Neuronal stem cell (in vitro differentiated cells): ENCODE results near the gene SMIM28.
"Not testable (repeated sequence)": the region's sequence is repeated elsewhere in the genome, so short reads cannot be mapped to it uniquely, and the experiment has no call there.

Source experiments
- DNase-seq: peaks from one replicate; pipeline ENCODE4 v3.0.0-alpha.2; 2013; ENCODE audit warnings: low spot score
- H2AFZ ChIP-seq: one replicate; pipeline ENCODE4 v1.6.1; 2013; ENCODE audit warnings: mild to moderate bottlenecking, low read length, inconsistent platforms
- H2AK5ac ChIP-seq: 2 replicates; pipeline ENCODE4 v1.6.1; 2013; ENCODE audit warnings: low read depth, mild to moderate bottlenecking, inconsistent platforms, low read length, moderate library complexity, mixed read lengths
- H2BK120ac ChIP-seq: 2 replicates; pipeline ENCODE4 v1.6.1; 2013; ENCODE audit warnings: low read depth, mild to moderate bottlenecking, inconsistent platforms, low read length, moderate library complexity, mixed read lengths
- H2BK12ac ChIP-seq: one replicate; pipeline ENCODE4 v1.6.1; 2013; ENCODE audit warnings: low read length, inconsistent platforms
- H2BK15ac ChIP-seq: 2 replicates; pipeline ENCODE4 v1.6.1; 2013; ENCODE audit warnings: mild to moderate bottlenecking, low read length, inconsistent platforms, mixed read lengths
- H2BK5ac ChIP-seq: one replicate; pipeline ENCODE4 v1.6.1; 2013; ENCODE audit warnings: inconsistent platforms, mild to moderate bottlenecking, low read length, moderate library complexity
- H3K14ac ChIP-seq: one replicate; pipeline ENCODE4 v1.6.1; 2013; ENCODE audit warnings: low read length, inconsistent platforms
- H3K18ac ChIP-seq: 2 replicates; pipeline ENCODE4 v1.6.1; 2013; ENCODE audit warnings: low read length, inconsistent platforms
- H3K23ac ChIP-seq: 2 replicates; pipeline ENCODE4 v1.6.1; 2013; ENCODE audit warnings: low read depth, mild to moderate bottlenecking, mixed read lengths, low read length, inconsistent platforms; ENCODE audit not compliant: poor library complexity
- H3K27ac ChIP-seq: replicated peaks from 3 replicates; pipeline ENCODE4 v1.5.1; 2013; ENCODE audit warnings: low read length, inconsistent platforms
- H3K27me3 ChIP-seq, 3 experiments: 2 replicates each; pipeline ENCODE4 v1.6.1; 2013; ENCODE audit warnings: low read length in 3 of 3, mild to moderate bottlenecking in 2 of 3, inconsistent platforms in 1 of 3, low read depth in 1 of 3, mixed read lengths in 1 of 3, moderate library complexity in 1 of 3; ENCODE audit not compliant: control insufficient read depth in 3 of 3, insufficient read depth in 3 of 3
- H3K36me3 ChIP-seq, 2 donors: replicated peaks in 1 of 2; 2 replicates each; pipeline ENCODE4 v1.6.1; 2013; ENCODE audit warnings: low read length in 2 of 2; ENCODE audit not compliant: control insufficient read depth in 2 of 2, insufficient read depth in 2 of 2
- H3K4ac ChIP-seq: 2 replicates; pipeline ENCODE4 v1.6.1; 2013; ENCODE audit warnings: inconsistent platforms, mild to moderate bottlenecking, low read length, moderate library complexity
- H3K4me1 ChIP-seq, 2 donors: 1 replicate in 1 of 2; 2 replicates in 1 of 2; pipeline ENCODE4 v1.6.1; 2013; ENCODE audit warnings: low read length in 2 of 2, low read depth in 1 of 2; ENCODE audit not compliant: control insufficient read depth in 2 of 2, insufficient read depth in 1 of 2
- H3K4me2 ChIP-seq: one replicate; pipeline ENCODE4 v1.6.1; 2013; ENCODE audit warnings: mild to moderate bottlenecking, low read length, inconsistent platforms; ENCODE audit not compliant: insufficient read depth, poor library complexity, severe bottlenecking
- H3K4me3 ChIP-seq, 2 donors: 2 replicates each; pipeline ENCODE4 v1.5.1; 2013; ENCODE audit warnings: low read length in 2 of 2, mild to moderate bottlenecking in 2 of 2, inconsistent platforms in 1 of 2, moderate library complexity in 1 of 2
- H3K79me1 ChIP-seq: one replicate; pipeline ENCODE4 v1.6.1; 2013; ENCODE audit warnings: low read depth, mild to moderate bottlenecking, inconsistent platforms, low read length, moderate library complexity
- H3K9ac ChIP-seq: one replicate; pipeline ENCODE4 v1.6.1; 2013; ENCODE audit warnings: mild to moderate bottlenecking, low read depth, low read length, inconsistent platforms; ENCODE audit not compliant: poor library complexity
- H3K9me3 ChIP-seq, 2 donors: replicated peaks in 1 of 2; 2 replicates each; pipeline versions ENCODE3 to v1.6.1; 2013; ENCODE audit warnings: low read length in 2 of 2, mild to moderate bottlenecking in 2 of 2, inconsistent platforms in 1 of 2, low read depth in 1 of 2, mixed read lengths in 1 of 2, moderate library complexity in 1 of 2; ENCODE audit not compliant: control insufficient read depth in 2 of 2, insufficient read depth in 1 of 2
- H4K8ac ChIP-seq: one replicate; pipeline ENCODE4 v1.6.1; 2013; ENCODE audit warnings: low read depth, mild to moderate bottlenecking, inconsistent platforms, low read length, moderate library complexity
- H4K91ac ChIP-seq: one replicate; pipeline ENCODE4 v1.6.1; 2013; ENCODE audit warnings: low read length, low read depth, mild to moderate bottlenecking, inconsistent platforms; ENCODE audit not compliant: poor library complexity
- WGBS, 2 donors: extraction: QIAGEN DNeasy Blood & Tissue Kit; methylation state at CpG; one replicate each; pipeline ENCODE4 v1.1.7; 2013; ENCODE audit warnings: missing lambda C conversion rate in 2 of 2, mixed read lengths in 1 of 2; ENCODE audit not compliant: insufficient read length in 2 of 2, insufficient replicate concordance in 1 of 2; ENCODE audit errors: extremely low coverage in 2 of 2; 5-methylcytosine and 5-hydroxymethylcytosine counted together

Gene SMIM28

GRCh38 chr6:138357928-138358327 is 19.8 kb upstream of the SMIM28 start:
- Histone ChIP-seq H3K4ac (no peak overlapping the region), H3K4me2 (no peak overlapping the region)
- no peak for DNase-seq

GRCh38 chr6:138368684-138369083 is 9.0 kb upstream of the SMIM28 start:
- not testable (repeated sequence) for H3K18ac ChIP-seq, H2BK120ac ChIP-seq, H2BK12ac ChIP-seq, H3K9ac ChIP-seq, H3K4me1 ChIP-seq, H4K91ac ChIP-seq, H3K27ac ChIP-seq, H3K4me3 ChIP-seq, H3K36me3 ChIP-seq, H2AFZ ChIP-seq, H3K4me2 ChIP-seq, H3K4ac ChIP-seq, H3K27me3 ChIP-seq, DNase-seq, H2BK15ac ChIP-seq, H3K79me1 ChIP-seq, H4K8ac ChIP-seq, H3K14ac ChIP-seq, H2BK5ac ChIP-seq, H2AK5ac ChIP-seq, H3K9me3 ChIP-seq, H3K23ac ChIP-seq
- no CpG with 5 or more reads among the region's 8 CpGs for WGBS, 2 donors

More at GRCh38 chr6:138357928-138358327, 19.8 kb upstream of the SMIM28 start:
- no peak overlapping the region for H3K14ac ChIP-seq
- no peak overlapping the region for H3K9ac ChIP-seq
- H3K27me3 ChIP-seq = no peaks in the 10 kb centered on the region
- no peaks in the 10 kb centered on the region for H3K9me3 ChIP-seq
- H2AK5ac ChIP-seq = no peak overlapping the region
- no peak overlapping the region for H2BK5ac ChIP-seq
- H4K91ac ChIP-seq = no peak overlapping the region
- no peaks in the 10 kb centered on the region for H3K79me1 ChIP-seq
- H2BK12ac ChIP-seq = no peak overlapping the region
- no peak overlapping the region for H4K8ac ChIP-seq
- no peak overlapping the region for H3K4me3 ChIP-seq
- H2BK15ac ChIP-seq = no peak overlapping the region
- no peaks in the 10 kb centered on the region for H3K36me3 ChIP-seq
- no peak overlapping the region for H2BK120ac ChIP-seq
- no peak overlapping the region for H3K23ac ChIP-seq
- no peak overlapping the region for H2AFZ ChIP-seq
- no peaks in the 10 kb centered on the region for H3K4me1 ChIP-seq
- no CpG with 5 or more reads among the region's 1 CpG for WGBS, 2 donors
- no peak overlapping the region for H3K18ac ChIP-seq
- H3K27ac ChIP-seq = no peak overlapping the region

- Histone ChIP-seq H4K91ac (no peak overlapping the region), H3K27ac (no peak overlapping the region), H3K79me1 (no peaks in the 10 kb centered on the region), H2BK5ac (no peak overlapping the region), H2BK120ac (no peak overlapping the region), H3K36me3 (no peaks in the 10 kb centered on the region), H2AK5ac (no peak overlapping the region), H4K8ac (no peak overlapping the region), H3K23ac (no peak overlapping the region), H2BK12ac (no peak overlapping the region), H3K18ac (no peak overlapping the region), H3K4me1 (no peaks in the 10 kb centered on the region), H3K9me3 (no peaks in the 10 kb centered on the region), H3K4ac (no peak overlapping the region), H2AFZ (no peak overlapping the region), H3K4me3 (no peak overlapping the region), H3K27me3 (no peaks in the 10 kb centered on the region), H2BK15ac (no peak overlapping the region), H3K9ac (no peak overlapping the region), H3K14ac (no peak overlapping the region), H3K4me2 (no peak overlapping the region)
- WGBS, 2 donors = no CpG with 5 or more reads among the region's 9 CpGs
- DNase-seq = no peak
Measured at GRCh38 chr6:138370631-138371451, 6.9 kb upstream of the SMIM28 start.

- H3K4me1 ChIP-seq = no peaks in the 10 kb centered on the region
- no peaks in the 10 kb centered on the region for H3K9me3 ChIP-seq
- H2BK5ac ChIP-seq = no peak overlapping the region
- no peak overlapping the region for H2AFZ ChIP-seq
- no peak overlapping the region for H4K91ac ChIP-seq
- no peaks in the 10 kb centered on the region for H3K27me3 ChIP-seq
- no peak overlapping the region for H2AK5ac ChIP-seq
- H4K8ac ChIP-seq = no peak overlapping the region
- no peak overlapping the region for H3K23ac ChIP-seq
- no peaks in the 10 kb centered on the region for H3K36me3 ChIP-seq
- H2BK120ac ChIP-seq = no peak overlapping the region
- no peak overlapping the region for H2BK15ac ChIP-seq
- WGBS, 2 donors = no CpG with 5 or more reads among the region's 3 CpGs
- H3K79me1 ChIP-seq = no peaks in the 10 kb centered on the region
- no peak overlapping the region for H3K18ac ChIP-seq
- no peak overlapping the region for H3K14ac ChIP-seq
- no peak overlapping the region for H3K27ac ChIP-seq
- H3K4ac ChIP-seq = no peak overlapping the region
- no peak overlapping the region for H3K4me3 ChIP-seq
- H2BK12ac ChIP-seq = no peak overlapping the region
- H3K9ac ChIP-seq = no peak overlapping the region
- no peak overlapping the region for H3K4me2 ChIP-seq
- DNase-seq = no peak
Measured at GRCh38 chr6:138371452-138371711, 6.3 kb upstream of the SMIM28 start.
